ENCODE results near the gene DENND4A.
"Not testable (repeated sequence)": the region's sequence is repeated elsewhere in the genome, so short reads cannot be mapped to it uniquely, and the experiment has no call there.

Gene DENND4A

GRCh38 chr15:65787260-65787659 lies 4.8 kb downstream of the DENND4A start:
- FAIRE-seq, result no peak

GRCh38 chr15:65785151-65785550 lies 6.9 kb downstream of the DENND4A start:
- FAIRE-seq, result no peak

GRCh38 chr15:65783872-65784271 lies 8.2 kb downstream of the DENND4A start:
- FAIRE-seq, result no peak

GRCh38 chr15:65782096-65782495 lies 10.0 kb downstream of the DENND4A start:
- FAIRE-seq, result no peak

- not testable (repeated sequence) for FAIRE-seq
These were observed 13.4 kb downstream of the DENND4A start for GRCh38 chr15:65778701-65779100.

GRCh38 chr15:65778269-65778668 lies 13.8 kb downstream of the DENND4A start:
- no peak for FAIRE-seq

GRCh38 chr15:65777843-65778242 lies 14.2 kb downstream of the DENND4A start:
- no peak for FAIRE-seq

- no peak for FAIRE-seq
These were observed 15.0 kb downstream of the DENND4A start for GRCh38 chr15:65777053-65777452.

- no peak for FAIRE-seq
These were observed 18.5 kb downstream of the DENND4A start for GRCh38 chr15:65773386-65774111.

- no peak for FAIRE-seq
These were observed 19.2 kb downstream of the DENND4A start for GRCh38 chr15:65772930-65773329.

GRCh38 chr15:65771870-65772269 lies 20.2 kb downstream of the DENND4A start:
- FAIRE-seq, result no peak

- FAIRE-seq, result no peak
These were observed 22.6 kb downstream of the DENND4A start for GRCh38 chr15:65769482-65769881.

- no peak for FAIRE-seq
These were observed 24.2 kb downstream of the DENND4A start for GRCh38 chr15:65767895-65768294.

- no peak for FAIRE-seq
These were observed 24.9 kb downstream of the DENND4A start for GRCh38 chr15:65767264-65767595.

- no peak for FAIRE-seq
These were observed 25.4 kb downstream of the DENND4A start for GRCh38 chr15:65766422-65767263.

GRCh38 chr15:65765106-65765505 lies 27.0 kb downstream of the DENND4A start:
- no peak for FAIRE-seq

- FAIRE-seq, result no peak
These were observed 28.9 kb downstream of the DENND4A start for GRCh38 chr15:65762914-65763787.

GRCh38 chr15:65762399-65762798 lies 29.7 kb downstream of the DENND4A start:
- no peak for FAIRE-seq

GRCh38 chr15:65761210-65761926 lies 30.7 kb downstream of the DENND4A start:
- FAIRE-seq, result no peak

GRCh38 chr15:65759441-65759840 lies 32.7 kb downstream of the DENND4A start:
- no peak for FAIRE-seq

- FAIRE-seq, result no peak
These were observed 33.9 kb downstream of the DENND4A start for GRCh38 chr15:65758242-65758641.

- FAIRE-seq, result no peak
These were observed 34.8 kb downstream of the DENND4A start for GRCh38 chr15:65757256-65757655.

Data from endometrium (tissue), 2 donors.